PC-3 (cell line): ENCODE results near the gene CBS.
"Not testable (repeated sequence)": the region's sequence is repeated elsewhere in the genome, so short reads cannot be mapped to it uniquely, and the experiment has no call there.

Experiments
- CTCF ChIP-seq: fragments of 300-600 bp; sonication (generic); conservative IDR thresholded peaks from 2 replicates; pipeline ENCODE4 v1.5.1; 2017; ENCODE audit warnings: antibody characterized with exemption, low read depth, mild to moderate bottlenecking, low read length
- EZH2 ChIP-seq: fragments of 300-600 bp; sonication (generic); IDR thresholded peaks from one replicate; pipeline ENCODE4 v1.6.1; 2017; ENCODE audit warnings: antibody characterized with exemption, mild to moderate bottlenecking, low read length; ENCODE audit not compliant: unreplicated experiment
- EZH2phosphoT487 ChIP-seq: fragments of 300-600 bp; sonication (generic); IDR thresholded peaks from 2 replicates; pipeline ENCODE4 v1.6.1; 2018; ENCODE audit warnings: mild to moderate bottlenecking, antibody characterized with exemption, low read length, borderline replicate concordance

GRCh38 chr21:43068065-43068464 lies 7.6 kb downstream of the CBS start:
- TF ChIP-seq EZH2, CTCF, EZH2phosphoT487: not testable (repeated sequence)
